HUDEP-2 (cell line): ENCODE data around the gene MAML2.

Experiments
- DNase-seq, 76 experiments: peaks; one replicate each; lab custom pipeline; 2025; ENCODE audit not compliant: unreplicated experiment in 76 of 76; lab: John Stamatoyannopoulos, UW

MAML2 gene

DNA sequence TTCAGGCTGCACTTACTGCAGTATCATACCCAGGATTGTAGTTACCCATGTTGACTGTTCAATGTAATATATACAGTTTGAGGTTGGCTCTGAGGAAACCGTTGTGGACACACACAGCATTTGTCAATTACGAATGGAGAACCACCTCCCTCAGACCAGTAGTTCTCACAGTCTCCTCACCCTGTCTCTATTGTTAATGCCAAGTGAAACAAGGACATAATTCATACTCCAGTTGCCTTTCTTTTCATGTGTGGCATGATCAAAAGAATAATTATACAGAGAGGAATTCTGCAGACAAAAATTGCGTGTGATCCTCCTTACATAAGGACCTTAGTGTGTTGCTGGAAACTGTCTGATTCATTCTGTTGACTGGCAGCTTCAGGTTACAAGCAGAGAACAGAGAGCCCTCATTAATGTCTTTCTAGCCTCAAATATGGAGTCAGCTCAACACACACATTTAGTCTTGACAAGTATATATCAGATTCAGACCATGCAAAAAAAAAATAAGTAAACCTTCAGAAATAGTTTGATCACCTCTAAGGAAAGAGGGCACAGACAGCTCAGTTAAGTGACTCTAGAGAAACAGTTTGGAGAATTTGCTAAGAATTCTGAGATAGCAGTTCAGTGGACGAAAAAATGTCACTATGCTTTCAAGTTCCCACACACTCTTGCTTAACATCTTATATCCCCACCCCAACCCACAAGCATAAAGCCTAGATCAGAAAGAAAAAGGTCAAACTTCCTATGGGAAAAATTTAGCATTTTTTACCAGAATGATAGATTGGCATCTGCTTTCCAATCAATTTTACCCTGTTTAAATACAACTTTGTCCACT is 96.1 kb downstream of the MAML2 start:
- DNase-seq, result no peak

DNA sequence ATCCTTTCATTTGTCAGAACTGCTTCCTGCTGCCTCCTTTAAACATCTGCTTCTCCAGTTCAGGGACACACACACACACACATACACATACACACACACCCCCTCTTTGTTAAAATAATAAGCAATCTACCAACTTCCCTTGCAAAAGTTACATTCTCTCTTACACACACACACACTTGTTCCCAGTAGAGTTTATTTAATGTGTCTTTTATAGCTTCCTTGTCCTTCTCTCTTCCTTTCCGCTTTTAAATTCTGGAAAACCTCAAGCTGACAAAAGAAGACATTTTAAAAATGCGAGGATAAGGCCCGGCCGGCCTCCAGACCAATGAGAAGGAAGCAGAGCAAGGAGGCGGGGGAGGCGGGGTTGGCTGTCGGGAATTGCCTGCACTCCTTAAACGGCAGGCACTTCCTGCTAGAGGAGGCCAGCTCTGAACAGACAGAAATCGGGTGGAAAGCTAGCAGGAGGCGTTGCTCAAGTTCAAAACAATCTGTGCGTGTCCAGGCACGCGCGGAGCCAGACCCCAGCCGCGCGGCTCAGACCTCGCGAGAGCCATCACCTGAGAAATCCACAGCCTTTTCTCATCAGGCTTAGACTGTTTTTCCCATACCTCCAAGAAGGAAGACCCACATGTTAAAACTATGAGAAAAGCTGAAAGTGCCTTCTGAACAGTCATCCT is 99.9 kb downstream of the MAML2 start:
- peak in 33 of 76 experiments; percentile 1 to 73 (median 20) for DNase-seq

DNA sequence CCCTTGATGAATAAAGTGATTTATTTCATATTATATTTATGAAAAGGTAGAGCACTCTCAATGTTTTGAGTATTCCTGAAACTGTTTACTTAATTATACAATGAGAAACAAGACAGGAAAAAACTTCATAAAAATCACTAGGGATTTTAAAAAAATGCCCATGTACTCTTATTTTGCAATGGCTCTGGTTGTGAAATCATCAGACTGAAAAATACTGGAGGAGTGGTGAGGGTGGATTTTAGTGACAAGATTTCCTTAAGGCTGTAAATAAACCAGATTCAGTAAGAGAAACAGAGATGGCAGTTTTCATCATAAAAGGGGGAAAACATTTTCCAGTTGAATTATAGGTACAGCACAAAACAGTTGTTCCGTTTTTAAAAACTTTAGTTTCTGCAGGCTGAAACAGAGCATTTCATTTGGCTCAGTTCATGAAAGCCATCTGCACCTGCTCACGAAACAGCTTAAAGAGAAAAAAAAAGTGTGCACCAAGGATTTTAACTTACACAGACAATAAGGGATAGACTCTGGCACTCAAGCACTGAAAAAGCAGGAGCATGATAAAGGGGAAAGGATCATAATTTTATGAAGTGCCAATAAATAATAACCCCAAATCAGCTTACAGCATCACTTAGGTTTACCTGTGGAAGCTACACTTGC is 100.7 kb downstream of the MAML2 start:
- no peak for DNase-seq

DNA sequence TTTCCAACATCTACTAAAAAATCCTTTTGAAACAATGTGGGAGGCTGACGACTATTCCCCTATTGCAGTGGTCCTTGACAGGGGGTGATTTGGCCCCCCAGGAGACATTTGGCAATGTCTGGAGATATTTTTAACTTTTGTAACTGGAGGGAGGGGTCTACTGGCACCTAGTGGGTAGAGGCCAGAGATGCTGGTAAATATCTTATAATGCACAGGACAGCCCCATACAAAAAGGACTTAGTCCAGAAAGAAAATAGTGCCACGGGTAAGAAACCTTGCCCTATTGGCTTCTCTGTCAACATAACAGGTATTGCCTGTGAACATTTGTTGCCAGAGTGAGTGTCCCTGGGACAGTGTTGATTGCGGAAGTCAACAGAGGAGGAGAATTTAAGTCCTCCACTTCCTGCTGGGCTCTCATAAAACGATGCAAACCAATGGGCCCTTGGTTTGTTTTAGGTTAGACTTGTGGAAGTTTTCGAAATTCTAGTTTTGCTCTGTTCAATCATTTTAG is 101.6 kb downstream of the MAML2 start:
- no peak for DNase-seq

DNA sequence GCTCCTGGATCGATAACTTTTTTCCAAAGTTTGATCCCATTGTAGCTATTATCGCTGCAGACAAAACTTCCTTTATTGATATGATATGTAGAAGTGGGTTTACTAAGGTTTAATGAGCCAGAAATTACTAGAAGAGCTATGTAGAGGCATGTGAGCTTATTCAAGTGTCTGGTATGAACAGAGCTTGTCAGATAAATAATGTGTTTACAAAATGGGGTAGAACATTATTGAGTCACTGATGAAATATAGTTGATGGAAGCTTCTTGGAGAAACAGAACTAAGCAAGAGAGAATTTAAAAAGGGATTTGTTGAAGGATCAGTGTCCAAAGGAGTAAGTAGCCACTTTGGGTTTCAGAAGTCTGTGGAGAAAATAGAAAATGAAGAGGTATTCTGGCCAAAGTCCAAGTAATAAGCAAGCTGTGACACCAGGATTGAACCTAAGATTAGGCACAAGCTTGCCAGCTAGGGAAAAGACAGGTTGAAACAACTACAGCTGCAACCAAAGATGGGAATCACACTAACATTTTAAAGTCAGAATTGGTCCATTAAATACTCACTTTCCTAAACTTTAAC is 104.3 kb downstream of the MAML2 start:
- DNase-seq, result no peak

DNA sequence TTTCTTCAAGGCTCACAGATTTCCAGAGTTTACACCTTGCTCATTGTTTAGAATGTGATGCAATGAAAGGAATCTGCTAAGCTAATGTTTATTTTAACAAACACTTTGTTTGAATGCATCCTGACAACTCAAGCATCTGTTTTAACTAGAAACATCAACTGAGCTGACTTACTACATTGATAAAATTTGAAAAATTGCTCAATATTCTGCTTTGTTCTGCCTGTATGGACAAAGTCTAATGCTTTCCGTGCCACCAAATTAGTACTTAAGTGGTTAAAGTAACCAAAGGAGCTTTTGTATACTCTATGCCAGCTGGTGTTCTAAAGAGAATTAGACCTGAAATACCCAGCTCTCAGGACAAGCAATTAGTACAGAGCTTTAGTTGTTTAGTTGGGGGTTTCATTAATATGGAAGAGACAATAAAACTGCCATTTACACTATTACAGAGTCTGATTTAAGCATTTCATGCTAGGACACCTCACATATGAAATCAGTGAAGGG is 105.2 kb downstream of the MAML2 start:
- DNase-seq, result no peak

DNA sequence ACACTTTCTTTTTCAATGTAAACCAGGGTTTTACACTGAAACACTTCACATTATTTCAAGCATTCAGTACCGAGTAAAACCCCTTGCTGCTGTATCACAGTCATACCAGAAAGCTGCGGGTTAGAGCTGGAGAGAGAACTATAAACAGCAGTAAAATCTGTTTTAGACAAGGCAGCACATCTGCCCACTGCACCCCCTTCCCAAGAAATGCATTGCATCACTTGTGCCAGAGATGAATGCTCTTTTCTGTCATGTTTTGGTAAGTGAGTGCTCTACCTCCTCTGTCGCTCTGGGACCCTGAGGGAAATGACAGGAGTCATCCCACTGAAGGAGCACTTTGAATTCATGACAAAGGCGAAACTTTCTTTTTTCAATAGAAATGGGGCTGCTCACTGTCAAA is 107.2 kb downstream of the MAML2 start:
- no peak for DNase-seq

DNA sequence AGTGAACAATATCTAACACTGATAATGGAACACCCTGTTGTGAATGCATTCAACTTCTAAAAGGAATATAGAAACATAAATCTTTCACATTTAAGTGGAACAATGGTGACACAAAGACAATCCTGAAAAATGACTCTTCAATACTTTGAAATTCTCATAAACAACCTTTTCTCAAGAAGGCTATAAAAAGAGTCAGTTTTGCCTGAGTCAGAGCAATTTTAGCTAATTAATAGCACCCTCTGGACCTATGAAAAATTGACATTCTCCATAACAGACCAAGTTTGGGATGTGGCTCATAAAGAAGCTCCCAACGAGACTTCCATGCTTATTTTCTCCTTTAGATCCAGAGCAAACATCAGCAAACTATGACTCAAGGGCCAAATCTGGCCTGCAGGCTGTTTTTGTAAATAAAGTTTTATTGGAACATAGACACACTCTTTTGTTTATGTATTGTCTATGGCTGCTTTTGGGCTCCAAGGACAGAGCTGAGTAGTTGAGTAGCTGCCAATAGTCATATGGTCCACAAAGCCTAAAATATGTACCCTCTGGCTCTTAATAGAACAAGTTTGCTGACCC is 108.0 kb downstream of the MAML2 start:
- no peak for DNase-seq

DNA sequence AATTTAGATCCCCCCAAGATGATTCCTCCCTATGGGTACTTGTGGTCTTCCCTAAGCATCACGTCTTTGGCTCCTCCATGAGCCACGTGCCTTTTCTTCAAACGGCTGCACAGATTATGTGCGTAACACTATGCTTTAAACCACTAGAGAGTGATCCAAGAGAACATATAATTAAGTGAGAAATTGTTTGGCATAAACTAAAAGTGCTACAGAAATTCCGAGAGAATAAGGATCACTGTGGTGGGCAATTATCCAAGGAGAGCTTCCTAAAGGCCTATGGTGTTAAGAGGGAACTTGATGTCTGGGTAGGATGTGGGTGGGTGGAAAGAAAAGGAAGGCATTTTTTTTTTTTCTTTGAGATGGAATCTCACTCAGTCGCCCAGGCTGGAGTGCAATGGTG is 110.9 kb downstream of the MAML2 start:
- no peak for DNase-seq

DNA sequence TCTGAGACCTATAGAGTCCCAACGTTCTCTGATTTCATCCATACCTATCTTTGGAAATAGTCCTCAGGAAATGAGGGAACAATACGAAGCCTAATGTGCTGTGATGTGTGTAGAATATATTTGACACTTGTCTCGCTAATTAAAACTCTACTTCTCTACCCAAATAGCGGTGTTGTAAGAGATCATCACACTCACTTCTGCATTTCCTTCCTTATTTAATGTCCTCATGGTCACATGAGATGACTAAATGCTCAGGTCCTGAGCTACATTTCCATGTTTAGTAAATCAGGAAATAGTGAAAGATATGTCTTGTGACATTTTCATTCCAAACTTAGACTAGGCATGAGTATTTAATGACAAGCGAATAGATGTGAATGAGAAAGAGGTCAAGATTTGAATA is 112.3 kb downstream of the MAML2 start:
- no peak for DNase-seq

DNA sequence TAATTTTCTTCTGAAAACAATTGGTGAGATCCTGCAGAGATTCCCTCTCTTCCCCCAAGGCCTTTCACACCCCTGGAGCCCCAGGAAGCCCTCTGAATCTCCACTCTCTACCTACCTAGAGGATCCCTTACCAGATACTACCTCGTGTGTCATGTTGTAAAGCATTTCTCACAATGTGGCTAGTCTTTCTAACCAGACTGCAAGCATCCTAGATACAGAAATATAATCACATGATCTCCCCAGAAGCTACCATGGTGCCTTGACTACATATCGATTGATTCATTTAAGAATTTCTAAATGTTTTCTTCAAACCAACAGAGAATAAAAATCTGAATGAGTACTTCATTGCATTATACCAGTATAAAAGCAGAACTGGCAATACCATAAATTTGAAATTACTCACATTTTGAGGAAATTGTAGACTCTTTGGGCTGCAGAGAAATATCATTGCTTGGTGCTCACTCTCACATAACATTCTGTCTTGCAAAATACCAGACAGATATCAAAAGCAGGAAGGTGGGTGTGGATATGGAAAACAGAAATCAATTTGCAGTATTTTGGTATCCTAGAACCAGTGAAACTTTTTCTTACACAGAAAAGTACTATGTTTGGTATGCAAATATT is 113.5 kb downstream of the MAML2 start:
- DNase-seq, result no peak

DNA sequence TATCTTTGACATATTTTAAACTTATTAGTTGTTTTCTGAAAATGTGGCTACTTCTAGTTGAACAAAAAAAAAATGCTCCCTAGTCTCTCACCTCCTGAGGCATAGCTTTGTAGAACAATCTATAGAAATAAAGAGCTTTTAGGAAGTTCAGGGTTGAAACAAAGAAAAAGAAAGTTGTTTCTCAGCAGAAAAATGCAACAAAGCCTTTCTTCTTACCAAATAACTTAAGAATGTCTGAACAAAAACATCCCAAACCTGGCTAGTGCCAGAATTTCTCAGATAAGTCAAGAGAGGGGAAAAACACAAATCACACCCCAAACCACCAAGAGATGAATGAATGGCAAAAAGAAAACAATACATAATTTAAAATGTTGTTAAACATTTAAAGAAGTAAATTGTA is 114.1 kb downstream of the MAML2 start:
- DNase-seq, result no peak

DNA sequence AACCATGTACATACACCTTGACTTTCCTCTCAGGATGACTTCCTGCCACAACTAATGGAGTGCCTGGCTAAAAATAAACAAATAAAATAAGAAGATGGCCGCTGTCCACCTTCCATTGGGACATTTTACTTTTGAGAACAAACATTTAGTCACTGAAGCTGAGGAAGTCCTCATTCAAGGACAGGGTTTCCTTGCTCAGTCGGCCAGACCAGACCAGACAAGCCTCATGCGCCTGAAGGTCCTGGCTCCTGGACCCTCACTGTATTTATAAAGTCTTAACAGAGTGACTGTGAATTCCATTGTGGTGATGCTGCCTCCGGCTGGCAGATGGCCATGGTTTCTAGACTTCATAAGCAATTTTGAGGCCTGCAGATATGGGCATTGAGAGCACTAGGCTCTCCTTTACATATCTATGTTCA is 114.5 kb downstream of the MAML2 start:
- no peak for DNase-seq

DNA sequence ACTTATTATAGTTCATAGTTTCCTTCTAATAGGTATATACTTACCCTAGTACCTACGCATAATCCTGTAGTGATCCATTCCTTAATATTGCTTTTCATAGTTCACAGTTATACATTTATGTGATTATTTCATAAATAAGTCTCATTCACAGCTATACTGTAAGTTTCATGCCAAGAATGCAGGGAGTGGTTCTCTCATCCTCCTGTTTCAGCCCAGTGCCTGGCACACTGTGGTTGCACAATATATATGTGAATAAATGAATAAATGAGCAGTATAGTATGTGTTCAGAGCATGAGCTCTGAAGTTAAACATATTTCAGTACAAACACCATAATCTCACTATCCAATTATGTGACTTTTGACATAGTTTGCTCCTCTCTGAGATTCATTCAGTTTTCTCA is 115.8 kb downstream of the MAML2 start:
- no peak for DNase-seq

DNA sequence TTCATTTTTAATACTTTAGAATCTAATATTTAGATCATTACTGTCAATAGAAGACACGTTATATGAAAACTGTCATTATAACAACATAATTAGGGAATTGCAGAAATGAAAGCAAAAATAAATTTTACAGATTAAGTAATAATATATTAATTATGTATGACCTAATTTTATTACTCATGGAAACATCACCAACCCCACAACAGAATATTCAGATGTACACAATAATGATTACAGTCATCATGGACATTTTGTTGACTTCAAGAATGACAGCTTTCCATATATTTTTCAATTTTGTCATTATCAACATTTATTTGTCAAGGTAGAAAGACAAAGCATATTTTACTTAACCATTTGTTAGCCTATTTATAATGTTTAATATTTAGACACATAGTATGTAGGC is 119.9 kb downstream of the MAML2 start:
- DNase-seq, result no peak

DNA sequence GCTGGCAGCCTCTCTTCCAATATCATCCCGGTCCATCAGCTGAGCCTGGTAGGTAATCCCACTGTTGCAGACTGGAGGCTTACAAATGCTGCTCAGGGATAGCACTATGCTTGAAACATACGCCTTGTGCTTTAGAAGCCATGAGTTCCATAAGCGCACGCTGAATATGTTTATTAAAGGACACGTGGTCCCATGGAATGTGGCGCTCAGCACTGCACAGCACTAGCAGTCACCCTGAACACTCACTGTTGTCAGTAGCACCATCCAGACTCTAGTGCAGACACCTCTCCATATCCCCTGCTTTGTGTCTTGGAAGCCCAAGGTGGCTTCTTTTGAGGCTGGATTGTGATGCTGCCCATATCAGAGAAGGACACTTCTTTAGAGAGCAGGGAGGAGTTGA is 120.9 kb downstream of the MAML2 start:
- DNase-seq, result no peak

DNA sequence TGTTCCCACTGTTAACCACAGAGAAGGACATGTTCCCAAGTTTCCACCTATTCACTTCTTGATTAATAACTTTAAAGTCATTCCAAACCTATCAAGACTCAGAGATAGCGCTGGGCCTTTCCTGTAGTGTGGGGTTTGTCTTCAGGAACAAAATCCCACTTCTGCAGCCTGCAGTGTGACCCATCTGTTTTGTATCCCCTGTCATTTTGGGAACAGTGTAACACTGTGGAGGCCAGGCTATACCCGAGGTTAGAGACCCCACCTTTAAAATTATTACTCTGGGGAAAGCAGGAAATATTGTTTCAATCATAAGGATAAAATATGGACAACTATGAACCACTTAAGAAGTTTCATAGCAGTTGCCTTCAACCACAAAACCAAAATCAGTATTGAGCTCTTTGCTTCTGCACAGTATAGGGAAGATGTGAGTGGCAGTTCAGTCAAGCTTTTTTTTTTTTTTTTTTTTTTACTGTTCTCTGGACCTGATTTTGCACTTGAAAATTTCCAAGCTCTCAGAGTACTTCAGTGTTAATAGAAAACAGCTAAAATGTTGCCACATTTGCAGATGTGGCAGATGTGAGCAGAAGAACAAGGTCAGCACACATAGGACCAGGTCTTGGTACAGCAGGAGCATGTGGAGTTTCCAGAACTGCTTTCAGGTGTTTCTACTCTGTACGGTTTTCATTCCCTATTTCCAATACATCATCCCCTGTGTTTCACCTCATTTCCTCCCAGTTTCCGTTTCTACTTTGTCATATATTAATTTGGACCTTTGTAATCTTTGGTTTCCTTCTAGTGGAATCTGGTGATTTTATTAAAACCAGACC is 121.5 kb downstream of the MAML2 start:
- DNase-seq, result no peak

DNA sequence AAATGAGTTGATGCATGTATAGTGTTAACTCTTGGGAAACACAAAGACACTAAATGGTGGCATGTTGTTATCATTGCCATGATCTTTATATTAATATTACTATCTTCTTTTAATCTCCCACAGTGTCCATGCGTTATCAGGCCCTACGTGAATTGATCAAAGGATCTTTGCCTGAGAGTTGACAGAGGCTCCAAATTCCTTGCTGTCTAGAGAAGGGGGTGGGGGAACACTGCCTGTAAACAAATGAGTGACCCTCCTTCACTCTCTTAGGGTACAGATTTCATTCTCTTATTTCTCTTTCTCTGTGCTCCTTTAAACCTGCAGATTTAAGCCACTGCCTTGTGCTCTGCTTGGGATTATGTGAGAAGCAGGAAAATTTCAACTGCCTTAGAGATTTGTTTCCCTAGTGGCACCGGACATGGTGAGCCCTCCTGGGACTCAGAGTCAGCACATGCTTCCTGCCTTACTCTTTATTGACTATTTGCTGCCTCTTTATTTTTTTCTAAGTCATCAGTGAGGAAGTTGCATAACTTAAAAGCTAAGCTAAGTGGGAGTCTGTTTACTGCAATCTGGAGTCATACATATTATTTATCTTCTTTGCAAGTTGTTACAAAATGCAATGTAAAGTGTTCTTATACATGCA is 122.9 kb downstream of the MAML2 start:
- no peak for DNase-seq

DNA sequence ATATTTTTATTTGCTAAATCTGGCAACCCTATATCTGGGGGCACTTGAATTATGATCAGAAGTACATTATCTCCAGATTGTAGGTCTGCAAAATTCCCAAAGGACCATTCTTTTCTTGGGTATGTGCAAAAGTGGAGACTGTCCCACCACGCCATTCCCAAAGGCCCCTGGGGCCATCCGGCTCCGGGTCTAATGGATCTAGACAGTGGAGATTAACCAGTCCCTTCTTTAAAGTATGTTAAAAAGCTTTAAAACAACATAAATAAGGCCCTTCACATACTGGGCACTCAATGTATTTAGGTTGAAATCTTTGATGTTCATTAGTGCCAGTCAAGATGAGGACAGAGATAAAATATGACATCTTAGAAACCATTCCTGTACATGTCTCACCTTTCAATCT is 124.1 kb downstream of the MAML2 start:
- no peak for DNase-seq
